HepG2 (cell line): ENCODE measurements around the gene JAZF1. TPM values are rescaled to one million over a fixed set of nuclear protein-coding genes. Genes with fewer than 3 reads are reported as not detected.

Experiments used
- ATAC-seq: fragments of 200-7000 bp; cut with Tn5 transposase; 3 replicates; pipeline ENCODE4 v1.9.1; 2020; ENCODE audit warnings: mild to moderate bottlenecking, moderate library complexity
- BruUV-seq: library from RNA; stranded (reverse); fragments of 400-500 nt; replicated peaks from 2 replicates; lab custom pipeline; 2021; lab: Mats Ljungman, UMichigan
- CTCF ChIA-PET: fragments of 300-600 bp; formaldehyde crosslinking; extraction: SDS; loops from one replicate; lab custom pipeline; 2021; ENCODE audit warnings: low total read pairs, inconsistent platforms, low intra/inter-chr PET ratio; lab: Yijun Ruan, JAX
- POLR2A ChIA-PET: fragments of 350-600 bp; sonication (Branson Sonifier 250); formaldehyde crosslinking; loops from one replicate; lab custom pipeline; 2020; ENCODE audit warnings: antibody characterized with exemption, inconsistent platforms; lab: Yijun Ruan, JAX
- DNase-seq: peaks from one replicate; pipeline ENCODE4 v3.0.0-alpha.2; 2015; ENCODE audit warnings: low spot score
- FAIRE-seq: peaks from 3 replicates; lab custom pipeline; 2011; peaks lifted over from hg19 to GRCh38; lab: Jason Lieb, UNC
- H2AFZ ChIP-seq: one replicate; pipeline ENCODE4 v1.6.1; 2011; ENCODE audit warnings: low read length, inconsistent platforms
- H3K27ac ChIP-seq: fragments of 300-600 bp; 3 replicates; pipeline ENCODE4 v1.8.0; 2011; ENCODE audit warnings: mixed run types, mild to moderate bottlenecking, mixed read lengths, low read length, inconsistent platforms; ENCODE audit not compliant: insufficient read depth; ENCODE audit errors: extremely low read length
- H3K27me3 ChIP-seq, 2 experiments: fragments of 200-600 bp in 1 of 2; 2 replicates in 1 of 2; 3 replicates in 1 of 2; pipeline versions ENCODE4 v1.6.0 to v1.8.0; 2011; ENCODE audit warnings: low read length in 2 of 2, mild to moderate bottlenecking in 2 of 2, moderate library complexity in 2 of 2, inconsistent platforms in 1 of 2; ENCODE audit not compliant: insufficient read depth in 2 of 2, control insufficient read depth in 1 of 2
- H3K36me3 ChIP-seq, 2 experiments: fragments of 200-600 bp in 1 of 2; replicated peaks in 1 of 2; 2 replicates in 1 of 2; 3 replicates in 1 of 2; pipeline versions ENCODE4 v1.5.1 to v1.8.0; 2011; ENCODE audit warnings: low read length in 2 of 2, inconsistent platforms in 1 of 2; ENCODE audit not compliant: insufficient read depth in 2 of 2, control insufficient read depth in 1 of 2
- H3K4me1 ChIP-seq: 2 replicates; pipeline ENCODE4 v1.5.1; 2012; ENCODE audit warnings: low read length, inconsistent platforms; ENCODE audit not compliant: insufficient read depth
- H3K4me2 ChIP-seq: 2 replicates; pipeline ENCODE4 v1.6.0; 2011; ENCODE audit warnings: low read depth, low read length, inconsistent platforms
- H3K4me3 ChIP-seq, 3 experiments: fragments of 200-600 bp in 1 of 3; sonication (generic), shearing (Covaris generic) in 1 of 3; replicated peaks in 1 of 3; 2 replicates each; pipeline ENCODE4 v1.5.1; 2011 to 2016; ENCODE audit warnings: low read length in 3 of 3, inconsistent platforms in 2 of 3, low read depth in 2 of 3, mild to moderate bottlenecking in 2 of 3, control low read depth in 1 of 3, mixed read lengths in 1 of 3; ENCODE audit not compliant: insufficient read depth in 1 of 3
- H3K79me2 ChIP-seq: one replicate; pipeline ENCODE4 v1.6.1; 2011; ENCODE audit warnings: low read length, inconsistent platforms; ENCODE audit not compliant: insufficient read depth
- H3K9ac ChIP-seq: 2 replicates; pipeline ENCODE4 v1.6.0; 2011; ENCODE audit warnings: mild to moderate bottlenecking, low read depth, low read length, inconsistent platforms; ENCODE audit not compliant: insufficient read depth
- H3K9me3 ChIP-seq: 2 replicates; pipeline ENCODE4 v1.5.1; 2012; ENCODE audit warnings: mild to moderate bottlenecking, low read length
- H4K20me1 ChIP-seq: 2 replicates; pipeline ENCODE4 v1.6.0; 2011; ENCODE audit warnings: inconsistent platforms, mild to moderate bottlenecking, low read length, moderate library complexity; ENCODE audit not compliant: insufficient read depth
- DNMT3B ChIP-seq: conservative IDR thresholded peaks from 2 replicates; pipeline ENCODE4 v1.6.1; 2016; ENCODE audit warnings: missing biosample characterization, control low read depth
- EZH2 ChIP-seq: conservative IDR thresholded peaks from 2 replicates; pipeline ENCODE4 v1.6.1; 2012; ENCODE audit warnings: mild to moderate bottlenecking, low read depth, low read length, moderate library complexity
- HIVEP1 ChIP-seq: sonication (generic); formaldehyde crosslinking; IDR thresholded peaks from 2 replicates; pipeline ENCODE4 v1.4.0; 2020; ENCODE audit warnings: mild to moderate bottlenecking, missing genetic modification reagents
- NRL ChIP-seq: sonication (generic); formaldehyde crosslinking; IDR thresholded peaks from 2 replicates; pipeline ENCODE4 v1.5.0; 2020; ENCODE audit warnings: missing genetic modification reagents, mild to moderate bottlenecking, moderate library complexity, borderline replicate concordance
- TBX3 ChIP-seq: fragments of 450-650 bp; IDR thresholded peaks from 2 replicates; pipeline ENCODE4 v1.6.1; 2017; ENCODE audit warnings: antibody characterized with exemption, mild to moderate bottlenecking, inconsistent platforms, borderline replicate concordance
- TOPORS ChIP-seq: sonication (generic); formaldehyde crosslinking; IDR thresholded peaks from 2 replicates; pipeline ENCODE4 v1.8.0; 2023; ENCODE audit warnings: mild to moderate bottlenecking, missing genetic modification reagents
- U2AF2 ChIP-seq: fragments of 200-400 bp; formaldehyde crosslinking; IDR thresholded peaks from 2 replicates; pipeline ENCODE4 v1.6.1; 2017; ENCODE audit warnings: low read depth, mild to moderate bottlenecking, low read length
- ZC3H13 ChIP-seq: sonication (generic); formaldehyde crosslinking; IDR thresholded peaks from 2 replicates; pipeline ENCODE4 v1.8.1; 2023; ENCODE audit warnings: mild to moderate bottlenecking, missing genetic modification reagents, moderate library complexity
- ZNF7 ChIP-seq: IDR thresholded peaks from 2 replicates; pipeline ENCODE4 v1.6.1; 2016; ENCODE audit warnings: missing biosample characterization, missing genetic modification reagents
- WGBS: methylation state at CpG from one replicate; pipeline ENCODE4 v1.1.6; 2017; ENCODE audit warnings: low lambda C conversion rate; 5-methylcytosine and 5-hydroxymethylcytosine counted together
- in situ Hi-C: cut with HindIII; loops from 2 replicates; pipeline ENCODE4 v1.10.0; 2017; ENCODE audit warnings: low pct_unique_long_range_greater_than_20kb; ENCODE audit not compliant: extremely low pct_ligation_motif_present
- intact Hi-C: fragments of 100-400 bp; cut with micrococcal nuclease; formaldehyde crosslinking; loops from one replicate; pipeline ENCODE4 v1.10.0; 2022; ENCODE audit not compliant: unreplicated experiment
- polyA plus RNA-seq, 8 experiments: library from polyadenylated mRNA; depleted of rRNA in 3 of 8; stranded (reverse) in 7 of 8; unstranded in 1 of 8; fragments of >200 nt; fragmentation: Illumina TruSeq in 4 of 8; extraction: Trizol in 4 of 8; gene quantifications; 2 replicates each; pipeline versions ENCODE4 v1.2.1 to v1.2.3, GENCODE V29; 2011 to 2016; ENCODE audit warnings: low read depth in 4 of 8, missing spikeins in 1 of 8, mixed read lengths in 1 of 8; ENCODE audit not compliant: insufficient read depth in 1 of 8
- total RNA-seq, 5 experiments: library from RNA; depleted of rRNA; stranded (reverse); fragments of >200 nt; fragmentation: Illumina TruSeq; extraction: Trizol; gene quantifications; 2 replicates each; pipeline ENCODE4 v1.2.3, GENCODE V29; 2016; ENCODE audit warnings: low read depth in 1 of 5
- TF ChIP-seq, protein P1 (sequence below): sonication (generic); formaldehyde crosslinking; IDR thresholded peaks from 2 replicates; pipeline ENCODE4 v1.4.0; 2020; ENCODE audit warnings: missing genetic modification reagents
- TF ChIP-seq, protein P2 (sequence below): sonication (generic); formaldehyde crosslinking; IDR thresholded peaks from 2 replicates; pipeline ENCODE4 v1.5.0; 2020; ENCODE audit warnings: mild to moderate bottlenecking, low read depth, missing genetic modification reagents, borderline replicate concordance

JAZF1 gene
- total and polyA plus RNA-seq, 2 of the 13 experiments (the other 11 are each of a cell fraction or from before 2014, with no cell fraction given): not detected

DNA sequence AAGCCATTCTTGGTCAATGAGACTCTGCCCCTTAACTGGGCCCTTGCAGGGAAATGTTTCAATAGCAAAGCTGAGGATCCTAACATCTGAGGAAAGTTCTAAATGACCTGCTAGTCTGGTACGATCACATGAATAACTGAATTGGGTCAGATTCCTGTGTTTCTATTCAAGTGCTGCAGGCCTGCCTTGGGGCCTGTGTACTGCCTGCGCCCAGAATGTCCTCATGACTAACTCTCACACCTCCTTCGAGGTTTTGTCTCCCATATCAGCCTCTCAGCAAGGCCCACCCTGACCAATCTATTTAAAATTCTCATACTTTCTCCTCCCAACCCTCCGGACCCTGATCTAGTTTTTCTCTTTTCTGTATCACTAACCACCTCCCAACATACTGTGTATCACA lies 4.4 kb downstream of the JAZF1 start:
- POLR2A ChIA-PET: no interaction called here
- Histone ChIP-seq H2AFZ (no peak overlapping the region), H3K27me3 (peaks cover 2 to 23% of the 10 kb centered on the region in 2 experiments; a peak in 4 of 5 replicates), H3K79me2 (no peaks in the 10 kb centered on the region), H3K4me3 (no peak overlapping the region)
- DNase-seq: no peak
- TF ChIP-seq, protein P1, sequence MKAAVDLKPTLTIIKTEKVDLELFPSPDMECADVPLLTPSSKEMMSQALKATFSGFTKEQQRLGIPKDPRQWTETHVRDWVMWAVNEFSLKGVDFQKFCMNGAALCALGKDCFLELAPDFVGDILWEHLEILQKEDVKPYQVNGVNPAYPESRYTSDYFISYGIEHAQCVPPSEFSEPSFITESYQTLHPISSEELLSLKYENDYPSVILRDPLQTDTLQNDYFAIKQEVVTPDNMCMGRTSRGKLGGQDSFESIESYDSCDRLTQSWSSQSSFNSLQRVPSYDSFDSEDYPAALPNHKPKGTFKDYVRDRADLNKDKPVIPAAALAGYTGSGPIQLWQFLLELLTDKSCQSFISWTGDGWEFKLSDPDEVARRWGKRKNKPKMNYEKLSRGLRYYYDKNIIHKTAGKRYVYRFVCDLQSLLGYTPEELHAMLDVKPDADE (CRISPR knock-in tag): no peak
- TF ChIP-seq ZC3H13 (CRISPR knock-in tag) (no peak), HIVEP1 (no peak), DNMT3B (CRISPR knock-in tag) (no peak), U2AF2 (no peak), EZH2 (no peak), ZNF7 (CRISPR knock-in tag) (no peak), TOPORS (CRISPR knock-in tag) (no peak), TBX3 (no peak), NRL (no peak)
- TF ChIP-seq, protein P2, sequence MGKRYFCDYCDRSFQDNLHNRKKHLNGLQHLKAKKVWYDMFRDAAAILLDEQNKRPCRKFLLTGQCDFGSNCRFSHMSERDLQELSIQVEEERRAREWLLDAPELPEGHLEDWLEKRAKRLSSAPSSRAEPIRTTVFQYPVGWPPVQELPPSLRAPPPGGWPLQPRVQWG: no peak
- TF ChIP-seq, all 625 proteins: peak for 0
- CTCF ChIA-PET: no interaction called here
- no peaks in the 10 kb centered on the region for H3K4me1 ChIP-seq
- H3K27ac ChIP-seq: no peak overlapping the region
- no peaks in the 10 kb centered on the region for H4K20me1 ChIP-seq
- H3K36me3 ChIP-seq: no peaks in the 10 kb centered on the region
- H3K4me2 ChIP-seq: no peak overlapping the region
- no peaks in the 10 kb centered on the region for H3K9me3 ChIP-seq
- no TSS peak for BruUV-seq
- no peak for ATAC-seq
- no peak for FAIRE-seq
- WGBS: 18% methylated on average over 4 of the region's 4 CpGs
- intact Hi-C loops (no loop called here), in situ Hi-C loops (no loop called here)
- H3K9ac ChIP-seq: no peak overlapping the region
